Posterior cingulate gyrus (tissue), 11 donors: Measurements from ENCODE around the gene THRB.

Experiments used
- DNase-seq, 10 donors: peaks; one replicate each; pipeline versions ENCODE4 v3.0.0 to v3.0.0-alpha.2; 2020 to 2021; ENCODE audit warnings: mixed read lengths in 3 of 10
- intact Hi-C: fragments of 100-400 bp; cut with DNase I; formaldehyde crosslinking; loops from one replicate; pipeline ENCODE4 v1.15.1; 2023

THRB gene

DNA sequence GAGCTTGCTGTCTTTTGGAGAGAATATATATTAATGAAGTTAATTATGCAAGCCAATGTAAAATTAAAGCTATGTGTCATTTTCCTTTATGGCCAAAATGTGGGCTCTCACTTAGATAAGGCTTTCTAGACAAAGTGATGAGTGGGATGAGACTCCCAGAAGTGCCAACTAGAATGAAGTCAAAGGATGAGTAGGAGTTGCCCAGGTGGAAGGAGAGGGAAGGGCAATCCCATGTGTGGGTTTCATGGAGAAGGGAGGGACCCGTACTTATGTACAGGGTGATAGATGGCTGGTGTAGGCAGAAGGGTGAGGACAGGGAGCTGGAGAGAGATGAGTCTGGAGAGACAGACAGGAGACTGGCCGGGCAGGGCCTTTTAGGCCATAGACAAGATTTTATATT lies 239.2 kb downstream of the THRB start:
- DNase-seq = no peak
- intact Hi-C loops = loop anchor here (10.0 kb wide), 1 partner anchor 239 kb away; the partner anchor contains the start of gene THRB

GRCh38 chr3:24254649-24255048 lies 240.0 kb downstream of the THRB start:
- no peak for DNase-seq
- intact Hi-C loops = loop anchor here (10.0 kb wide), 1 partner anchor 240 kb away; the partner anchor contains the start of gene THRB

GRCh38 chr3:24253336-24253735 lies 241.3 kb downstream of the THRB start:
- intact Hi-C loops = loop anchor here (10.0 kb wide), 1 partner anchor 241 kb away; the partner anchor contains the start of gene THRB
- DNase-seq = no peak

DNA sequence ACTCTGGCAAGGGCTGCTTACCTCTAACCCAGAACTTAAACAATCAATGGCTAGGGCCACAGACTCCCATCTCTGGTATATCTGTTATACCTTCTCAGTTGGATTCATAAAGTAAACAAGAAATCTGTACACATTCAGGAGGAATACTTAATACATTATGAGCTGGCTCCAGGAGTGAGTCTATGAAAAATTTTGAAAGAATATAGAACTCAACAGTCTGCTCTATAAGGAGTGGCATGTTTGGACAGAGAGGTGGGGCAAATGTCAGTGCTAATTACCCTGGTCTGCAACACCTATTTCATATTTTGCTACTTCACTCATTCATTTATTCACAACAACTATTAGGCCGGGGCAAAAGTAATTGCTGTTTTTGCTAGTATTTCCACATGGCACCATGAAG lies 245.1 kb downstream of the THRB start:
- intact Hi-C loops = no loop called here

DNA sequence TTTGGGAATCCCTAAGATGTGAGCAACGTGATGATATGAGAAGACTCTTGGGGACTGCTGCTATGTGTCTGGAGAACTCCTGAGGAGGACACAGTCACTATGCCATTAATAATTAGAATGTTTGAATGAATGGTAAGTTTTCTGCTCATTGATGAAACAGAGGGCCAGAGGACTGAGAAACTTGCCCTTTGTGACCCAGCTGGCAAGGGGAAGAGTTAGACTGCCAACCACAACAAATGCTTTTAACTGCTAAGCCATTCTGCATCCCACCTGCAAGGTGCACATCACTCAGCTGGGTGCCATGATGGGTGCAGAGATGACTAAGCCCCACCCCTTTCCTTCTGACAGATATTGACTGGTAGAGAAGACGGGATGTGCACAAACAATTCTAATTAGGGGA lies 249.6 kb downstream of the THRB start:
- intact Hi-C loops = no loop called here
- DNase-seq = no peak

More for the DNA sequence above, 245.1 kb downstream of the THRB start:
- DNase-seq = no peak

DNA sequence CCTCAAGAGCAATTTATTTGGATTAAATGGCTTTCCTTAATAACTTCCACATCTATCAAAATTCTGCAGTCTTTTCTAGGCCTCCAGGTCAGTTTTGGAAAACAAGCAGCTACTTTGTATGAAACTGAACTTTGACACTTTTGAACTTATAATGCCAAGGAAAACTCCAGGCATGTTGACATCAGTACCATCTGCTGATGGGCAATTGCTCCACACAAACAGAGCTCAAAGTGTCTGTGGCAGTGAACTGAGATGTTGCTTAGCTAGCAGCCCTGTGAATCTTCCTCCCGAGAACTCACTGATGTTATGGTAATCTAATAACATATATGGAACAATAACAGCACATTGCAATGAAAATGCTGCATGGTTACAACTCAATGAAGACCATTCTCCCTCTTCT lies 250.2 kb downstream of the THRB start:
- DNase-seq = no peak
- intact Hi-C loops = no loop called here

DNA sequence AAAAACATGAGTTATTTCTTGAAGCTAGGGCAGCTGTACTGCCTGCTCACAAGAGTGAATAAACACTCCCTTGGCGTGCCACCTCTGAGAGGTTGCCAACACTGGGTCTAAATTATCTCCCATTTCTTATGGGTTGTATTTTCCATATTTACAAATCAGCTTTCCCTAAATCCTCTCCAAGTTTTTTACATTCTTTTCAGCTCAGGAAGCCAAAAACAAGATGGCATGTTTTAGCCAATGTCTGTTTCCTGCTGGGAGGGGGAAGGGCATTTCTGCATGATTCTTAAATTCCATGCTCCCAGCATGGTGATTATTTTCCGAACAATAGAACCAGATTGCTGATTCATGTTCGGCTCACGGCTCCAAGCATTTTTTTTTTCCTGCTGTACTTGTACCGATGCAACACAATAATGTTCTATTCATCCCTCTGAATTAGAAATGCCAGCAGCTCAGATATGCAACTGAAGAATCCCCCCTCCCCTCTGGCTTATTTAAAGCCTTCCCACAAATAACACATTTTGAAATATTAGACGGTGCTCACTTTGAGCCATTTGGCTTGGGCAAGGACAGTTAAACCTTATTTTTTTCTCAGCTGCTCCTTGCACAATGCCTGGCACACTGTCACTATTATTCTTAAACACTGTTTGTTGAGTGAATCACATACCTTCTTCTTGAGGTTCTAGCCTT lies 252.5 kb downstream of the THRB start:
- DNase-seq = peak in 1 of 10 donors; percentile 71
- intact Hi-C loops = no loop called here

DNA sequence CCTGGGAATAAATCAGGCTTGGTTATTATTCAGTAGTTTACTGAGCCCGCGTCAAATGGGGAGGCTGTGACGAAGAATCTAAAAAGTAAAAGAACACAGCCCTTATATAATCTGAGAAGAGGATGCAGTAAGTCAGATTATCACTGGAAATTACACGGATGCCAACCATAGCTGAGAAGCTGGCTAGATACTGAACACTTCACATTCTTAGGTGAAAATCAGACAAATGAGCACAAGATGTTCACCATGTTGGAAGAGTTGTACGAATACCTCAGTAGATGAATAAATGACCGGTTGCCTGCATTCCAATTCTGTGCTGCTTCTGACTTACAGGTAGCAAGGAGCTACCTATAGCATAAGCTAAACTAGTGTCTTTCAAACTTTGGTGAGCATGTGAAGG lies 254.3 kb downstream of the THRB start:
- intact Hi-C loops = no loop called here
- no peak for DNase-seq

DNA sequence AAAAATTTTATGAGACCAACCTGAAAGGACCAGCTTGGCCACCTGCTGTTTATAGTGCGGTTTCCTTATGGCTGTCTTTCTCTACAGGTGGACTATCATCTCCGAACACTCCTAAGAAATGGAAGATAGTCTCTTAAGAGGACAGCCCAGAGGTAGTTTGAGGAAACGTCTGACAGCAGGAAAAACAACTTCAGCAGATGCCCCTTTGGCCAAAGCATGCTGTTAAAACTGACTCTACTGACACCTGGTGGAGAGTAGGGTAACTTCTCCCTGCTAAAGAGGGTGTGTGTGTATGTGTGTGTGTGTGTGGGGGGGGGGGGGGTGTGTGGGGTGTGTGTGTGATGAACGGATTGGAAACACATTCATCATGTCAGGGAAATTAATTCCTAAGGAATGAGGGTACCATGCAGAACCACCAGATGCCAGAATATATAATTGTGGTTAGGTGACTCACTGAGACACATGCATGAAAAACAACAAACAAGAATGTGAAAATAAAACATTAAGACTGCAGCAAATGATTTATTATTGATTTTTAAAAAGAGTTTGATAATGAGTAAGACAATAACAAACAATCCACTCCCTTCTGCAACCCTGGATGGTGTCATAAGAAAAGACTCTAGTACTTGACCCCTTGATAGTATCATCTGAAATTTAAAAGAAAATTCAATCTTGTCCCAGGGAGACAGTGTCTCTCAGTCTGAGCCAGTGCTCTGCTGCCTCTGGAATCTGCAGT lies 256.5 kb downstream of the THRB start:
- intact Hi-C loops = loop anchor here (2.0 to 5.0 kb wide), 2 partner anchors 51 to 239 kb away; no protein-coding TSS in a partner anchor
- peak in 3 of 10 donors; percentile 27 to 48 (median 44) for DNase-seq

- no peak for DNase-seq
- intact Hi-C loops = loop anchor here (5.0 kb wide), 1 partner anchor 48 kb away; no protein-coding TSS in a partner anchor
These were observed 259.5 kb downstream of the THRB start for GRCh38 chr3:24235121-24235520.

GRCh38 chr3:24232784-24233183 lies 261.9 kb downstream of the THRB start:
- intact Hi-C loops = no loop called here
- DNase-seq = no peak

DNA sequence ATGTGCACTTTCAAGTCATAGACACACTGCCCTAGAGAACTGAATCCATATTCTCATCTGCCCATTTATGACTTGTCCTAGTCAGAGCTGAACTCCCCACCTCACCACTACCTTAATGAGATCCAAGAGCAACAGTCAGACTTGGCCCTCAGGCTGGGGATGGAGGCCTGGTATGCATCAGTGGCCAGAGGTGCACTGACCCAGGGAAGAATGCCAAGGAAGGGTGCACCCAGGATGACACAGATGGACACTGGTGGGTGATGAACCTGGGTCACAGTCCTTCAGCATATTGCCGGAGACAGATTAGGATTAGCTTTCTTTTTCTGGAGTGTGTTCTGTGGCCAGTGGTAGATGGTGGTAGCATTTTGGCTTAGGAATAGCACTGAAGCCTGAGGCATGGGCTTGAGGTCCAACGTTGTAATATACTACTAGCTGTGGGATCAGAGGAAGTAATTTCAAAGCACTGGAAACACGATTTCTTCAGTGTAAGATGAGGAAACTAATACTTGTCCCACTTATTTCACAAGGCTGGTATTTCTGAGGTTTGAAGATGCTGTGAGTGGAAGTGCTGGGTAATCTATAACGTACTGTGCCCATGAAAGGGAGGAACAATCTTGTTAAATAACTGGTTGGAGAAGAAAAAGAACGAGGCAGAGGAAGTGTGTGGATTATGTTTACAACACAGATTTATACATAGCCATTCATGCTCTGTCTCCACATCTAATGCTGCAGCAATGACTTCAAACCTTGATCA lies 265.0 kb downstream of the THRB start:
- intact Hi-C loops = no loop called here
- DNase-seq = no peak

- DNase-seq = no peak
- intact Hi-C loops = no loop called here
These were observed 267.0 kb downstream of the THRB start for GRCh38 chr3:24227635-24228034.

GRCh38 chr3:24226397-24226796 lies 268.3 kb downstream of the THRB start:
- intact Hi-C loops = no loop called here
- DNase-seq = no peak

DNA sequence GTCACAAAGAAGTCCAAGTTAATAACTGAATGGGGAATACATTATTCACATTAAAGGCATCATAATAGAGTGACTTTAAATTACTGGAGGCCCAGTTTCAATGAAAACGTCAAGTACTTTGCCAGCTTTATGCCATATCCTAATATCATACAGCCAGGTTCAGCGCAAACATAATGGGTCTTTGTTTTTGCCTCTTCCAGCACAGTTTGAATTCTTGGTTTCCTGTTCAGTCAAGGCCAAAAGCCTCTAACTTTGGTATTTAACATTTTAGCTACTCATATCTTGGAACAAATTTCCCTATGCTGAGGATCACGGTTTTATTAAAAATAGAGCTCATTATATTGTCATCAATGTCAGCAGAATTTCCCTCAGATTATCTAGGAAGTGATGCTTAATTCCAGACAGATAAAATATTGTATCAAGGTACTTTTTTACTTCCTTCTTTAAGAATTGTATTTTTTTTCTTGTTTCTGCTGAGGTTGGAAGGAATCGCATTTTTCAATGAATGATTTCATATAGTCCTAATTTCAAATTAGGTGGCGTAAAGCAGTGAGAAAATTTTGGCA lies 269.2 kb downstream of the THRB start:
- intact Hi-C loops = no loop called here
- DNase-seq = no peak

- intact Hi-C loops = no loop called here
- DNase-seq = no peak
These were observed 269.8 kb downstream of the THRB start for GRCh38 chr3:24224666-24225384.

DNA sequence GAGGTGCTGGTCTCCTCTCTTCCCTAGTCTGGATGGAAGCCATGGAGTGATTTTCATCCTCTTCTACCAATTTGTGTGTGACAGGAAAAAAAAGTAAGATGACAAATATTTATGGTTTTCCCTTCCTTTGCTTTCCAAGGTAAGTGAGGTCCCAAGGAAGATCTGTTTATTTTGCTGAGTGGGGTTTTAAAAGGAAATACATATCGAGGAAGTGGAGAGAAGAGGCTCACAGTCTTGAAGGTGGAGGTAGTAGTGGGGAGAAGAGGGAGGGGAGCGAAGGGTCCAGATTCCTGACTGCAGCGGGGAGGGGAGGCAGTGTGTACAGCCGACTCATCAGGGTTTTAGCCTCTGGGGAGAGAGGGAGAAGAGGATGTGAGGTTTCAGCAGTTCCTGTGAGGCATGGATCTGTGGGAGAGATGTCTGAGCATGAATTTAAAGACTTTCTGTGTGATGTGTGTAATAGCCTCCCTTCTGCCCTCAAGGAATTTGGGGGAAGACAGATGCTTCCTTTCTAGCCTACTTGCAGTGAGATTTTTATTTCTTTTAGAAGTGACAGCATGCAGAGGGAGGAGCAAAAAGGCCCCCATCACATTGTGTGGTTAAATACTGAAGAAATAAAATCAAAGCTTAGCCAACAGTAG lies 272.4 kb downstream of the THRB start:
- no peak for DNase-seq
- intact Hi-C loops = no loop called here

DNA sequence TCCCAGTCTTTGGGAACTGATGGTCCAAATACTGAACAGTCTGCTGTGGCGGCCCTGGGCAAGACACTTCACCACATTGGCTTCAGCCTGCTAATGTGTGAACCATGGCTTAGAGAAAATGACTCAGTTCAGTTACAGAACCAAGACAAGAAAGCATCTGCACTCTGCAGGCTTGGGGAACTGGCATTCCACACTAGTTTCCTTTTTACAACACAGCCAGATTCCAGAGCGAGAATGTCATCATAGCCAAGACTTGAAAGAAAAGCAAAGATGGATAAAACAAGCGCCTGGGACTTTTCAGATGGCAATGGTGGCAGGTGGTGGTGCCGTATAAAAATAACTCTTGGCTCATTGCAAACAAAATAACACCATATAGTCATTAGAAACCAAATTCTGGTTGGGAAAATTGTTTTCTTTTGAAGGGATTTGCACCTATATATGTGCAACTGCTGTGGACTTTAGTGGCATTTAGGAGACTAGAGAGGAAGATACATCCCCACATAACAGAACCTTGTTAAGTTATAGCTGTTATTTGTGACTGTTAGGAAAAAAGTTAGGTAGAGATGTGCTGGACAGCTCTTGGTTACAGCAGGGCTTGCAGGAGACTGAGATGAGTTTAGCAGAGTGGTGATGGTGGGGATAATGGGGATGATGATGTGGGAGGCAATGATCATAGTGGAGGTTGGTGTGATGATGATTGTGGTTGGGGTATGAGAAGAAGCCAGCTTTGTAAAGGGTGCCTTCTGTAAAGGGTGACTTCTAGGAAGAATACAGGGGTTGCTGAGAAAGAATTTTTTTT lies 273.6 kb downstream of the THRB start:
- peak in 6 of 10 donors; percentile 17 to 86 (median 60) for DNase-seq
- intact Hi-C loops = no loop called here

GRCh38 chr3:24215502-24215901 lies 279.1 kb downstream of the THRB start:
- DNase-seq = no peak
- intact Hi-C loops = no loop called here
